Inferior parietal cortex (tissue), 1 donor: Measurements from ENCODE around the gene TMEM69.
"Not testable (repeated sequence)": the region's sequence is repeated elsewhere in the genome, so short reads cannot be mapped to it uniquely, and the experiment has no call there.

Source experiments
- DNase-seq: peaks from one replicate; pipeline ENCODE4 v3.0.0-alpha.2; 2016; ENCODE audit errors: extremely low spot score

Gene TMEM69, protein sequence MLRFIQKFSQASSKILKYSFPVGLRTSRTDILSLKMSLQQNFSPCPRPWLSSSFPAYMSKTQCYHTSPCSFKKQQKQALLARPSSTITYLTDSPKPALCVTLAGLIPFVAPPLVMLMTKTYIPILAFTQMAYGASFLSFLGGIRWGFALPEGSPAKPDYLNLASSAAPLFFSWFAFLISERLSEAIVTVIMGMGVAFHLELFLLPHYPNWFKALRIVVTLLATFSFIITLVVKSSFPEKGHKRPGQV

DNA sequence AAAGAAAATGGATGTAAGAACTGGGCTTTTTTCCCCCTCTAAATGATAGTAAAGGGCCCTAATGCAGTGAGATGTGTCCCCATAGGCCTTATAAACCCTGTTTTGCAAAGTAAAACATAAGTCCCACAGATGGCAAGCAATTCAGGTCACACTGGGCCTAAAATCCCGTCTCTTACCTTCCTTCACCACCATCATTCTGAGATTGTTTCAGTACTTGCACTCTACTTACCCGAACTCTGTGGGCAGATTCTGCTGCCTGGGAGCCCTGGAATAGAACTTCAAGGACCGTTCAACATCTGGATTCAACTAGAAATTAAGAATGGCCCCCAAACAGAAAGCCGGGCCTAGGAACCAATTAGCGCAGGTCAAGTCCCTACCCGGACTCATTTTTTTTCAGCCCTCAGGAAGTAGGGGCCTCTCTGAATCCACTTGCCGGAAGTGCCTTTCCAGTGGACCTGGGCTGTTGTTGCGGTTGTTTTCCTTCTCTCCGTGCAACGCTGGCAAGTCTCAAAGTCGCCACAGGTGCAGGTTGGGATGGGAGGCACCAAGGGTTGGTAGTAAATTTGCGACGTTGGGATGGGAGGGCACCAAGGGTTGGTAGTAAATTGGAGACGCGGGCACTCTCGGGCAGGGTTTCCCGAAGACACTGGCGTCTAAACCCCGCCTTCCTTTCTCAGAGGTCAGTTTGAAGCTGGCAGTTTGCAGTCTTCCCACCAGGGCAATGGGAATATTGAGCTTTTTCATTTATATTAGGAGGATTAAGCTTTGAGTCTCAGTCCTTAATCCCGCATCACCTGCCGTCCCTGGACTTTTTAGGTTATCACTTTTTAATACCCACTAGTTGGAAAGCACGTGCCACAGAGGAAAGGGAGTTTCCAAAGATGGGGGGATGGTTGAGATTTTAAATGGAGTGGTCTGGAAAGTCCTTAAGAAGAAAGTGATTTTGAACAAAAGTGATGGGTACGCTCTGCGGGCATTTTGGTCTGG is at the start of gene TMEM69:
TSS of gene TMEM69 (plus strand) at position 428 of the 987 bp plus-strand sequence. CDS start 2,888 bp downstream, outside the sequence.
- peak; percentile 94 for DNase-seq

DNA sequence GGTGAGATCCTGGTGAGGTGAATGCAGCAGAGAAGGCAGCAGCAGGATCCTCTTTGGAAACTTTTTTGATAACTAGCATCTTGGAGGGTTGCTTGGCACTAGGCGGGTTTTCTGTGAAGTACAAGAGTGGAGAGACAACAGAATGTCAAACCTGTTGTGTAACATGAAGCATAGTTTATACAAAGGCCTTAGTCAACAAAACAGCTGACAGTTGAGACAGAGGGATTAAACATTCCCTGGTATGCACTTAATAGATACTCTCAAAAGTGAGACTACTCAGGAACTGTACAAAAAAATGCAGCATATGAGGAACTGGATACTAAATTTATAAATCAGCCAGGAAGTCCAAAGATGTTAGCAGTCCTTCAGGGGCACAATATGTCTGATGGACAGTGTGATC is 47.7 kb upstream of the TMEM69 start:
- no peak for DNase-seq

DNA sequence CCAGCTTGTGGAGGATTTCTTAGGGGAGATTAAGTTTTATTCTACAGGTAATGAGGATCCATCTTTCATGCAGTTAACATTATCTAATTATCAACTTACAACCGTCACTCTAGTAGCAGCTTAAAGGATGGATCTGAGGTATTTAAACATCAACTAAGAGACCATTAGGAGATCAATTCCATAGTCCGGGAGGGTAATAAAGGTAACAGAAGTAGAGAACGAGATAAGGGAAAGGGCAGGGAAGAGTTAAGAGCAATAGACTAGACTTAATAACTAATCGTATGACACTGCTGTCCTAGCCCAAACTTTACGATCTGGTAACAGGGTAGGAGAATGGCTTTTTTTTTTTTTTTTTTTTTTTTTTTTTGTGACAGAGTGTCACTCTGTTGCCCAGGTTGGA is 44.7 kb upstream of the TMEM69 start:
- DNase-seq, result no peak

DNA sequence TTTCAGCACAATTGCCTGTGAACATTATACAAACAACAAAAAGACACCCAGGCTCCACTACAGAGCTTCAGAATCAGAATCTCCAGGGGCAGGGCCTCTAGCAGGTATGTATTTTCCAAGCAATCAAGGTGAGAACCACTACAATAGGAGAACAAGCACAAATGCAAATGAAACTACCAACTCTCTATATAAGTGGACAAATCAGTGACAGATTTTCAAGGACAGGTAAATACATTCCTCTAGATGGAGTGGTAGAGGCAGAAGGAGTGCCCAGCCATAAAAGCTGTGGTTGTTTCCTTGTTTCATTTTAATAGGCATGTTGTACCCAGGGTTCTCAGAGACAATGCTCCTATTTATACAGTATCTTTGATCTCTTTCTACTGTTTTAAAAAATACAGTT is 44.0 kb upstream of the TMEM69 start:
- DNase-seq, result no peak

DNA sequence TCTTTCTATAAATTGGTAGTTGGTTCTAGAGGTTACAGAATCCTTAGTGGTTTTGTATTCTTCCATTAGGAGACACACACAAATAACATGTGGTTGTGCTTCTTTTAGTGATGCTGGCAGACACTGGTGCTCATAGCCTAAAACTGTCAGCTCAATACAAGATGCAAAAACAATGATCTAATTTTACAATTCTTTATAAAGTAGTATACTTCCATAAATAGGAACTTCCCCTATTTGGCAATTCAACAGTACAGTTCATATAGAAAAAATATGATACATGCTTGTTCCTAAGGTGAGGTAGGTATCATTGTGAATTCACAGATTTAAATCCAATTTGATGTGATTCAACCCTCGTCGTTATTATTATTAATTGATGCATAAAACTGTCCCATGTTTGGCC is 43.3 kb upstream of the TMEM69 start:
- DNase-seq, result no peak

DNA sequence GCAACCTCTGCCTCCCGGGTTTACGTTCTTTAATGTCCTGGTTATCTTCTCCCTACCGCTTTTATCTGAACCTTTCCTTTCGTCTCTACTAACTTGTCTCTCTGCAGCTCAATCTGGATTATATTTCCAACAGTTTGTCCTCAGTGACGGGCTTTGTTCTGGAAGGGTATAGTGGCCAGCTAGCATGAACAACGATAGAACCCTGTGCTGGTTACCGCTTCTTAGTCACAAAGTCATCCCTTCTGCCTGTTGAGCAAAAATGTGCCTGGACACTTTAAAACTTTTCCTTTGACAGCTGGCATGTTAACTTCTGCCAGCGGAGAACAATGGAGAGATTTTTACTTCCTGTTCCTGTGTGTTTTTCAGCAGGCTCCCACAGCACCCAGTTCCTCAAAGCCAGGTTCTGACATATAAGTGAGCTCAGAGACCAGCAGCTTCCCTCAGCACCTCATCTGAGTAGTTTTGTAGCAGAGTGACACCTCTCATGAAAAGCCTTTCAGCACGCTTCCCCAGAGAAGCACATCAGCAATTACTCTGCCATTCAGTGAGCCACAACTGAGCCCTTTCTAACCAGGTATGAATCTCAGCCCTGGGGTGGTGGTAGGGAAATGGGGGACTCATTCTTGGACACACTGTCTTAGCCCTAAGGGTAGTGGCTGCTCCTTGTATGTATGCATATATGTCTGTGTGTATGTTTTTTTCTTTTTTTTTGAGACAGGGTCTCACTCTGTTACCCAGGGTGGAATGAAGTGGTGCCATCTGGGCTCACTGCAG is 40.5 kb upstream of the TMEM69 start:
- DNase-seq, result no peak

DNA sequence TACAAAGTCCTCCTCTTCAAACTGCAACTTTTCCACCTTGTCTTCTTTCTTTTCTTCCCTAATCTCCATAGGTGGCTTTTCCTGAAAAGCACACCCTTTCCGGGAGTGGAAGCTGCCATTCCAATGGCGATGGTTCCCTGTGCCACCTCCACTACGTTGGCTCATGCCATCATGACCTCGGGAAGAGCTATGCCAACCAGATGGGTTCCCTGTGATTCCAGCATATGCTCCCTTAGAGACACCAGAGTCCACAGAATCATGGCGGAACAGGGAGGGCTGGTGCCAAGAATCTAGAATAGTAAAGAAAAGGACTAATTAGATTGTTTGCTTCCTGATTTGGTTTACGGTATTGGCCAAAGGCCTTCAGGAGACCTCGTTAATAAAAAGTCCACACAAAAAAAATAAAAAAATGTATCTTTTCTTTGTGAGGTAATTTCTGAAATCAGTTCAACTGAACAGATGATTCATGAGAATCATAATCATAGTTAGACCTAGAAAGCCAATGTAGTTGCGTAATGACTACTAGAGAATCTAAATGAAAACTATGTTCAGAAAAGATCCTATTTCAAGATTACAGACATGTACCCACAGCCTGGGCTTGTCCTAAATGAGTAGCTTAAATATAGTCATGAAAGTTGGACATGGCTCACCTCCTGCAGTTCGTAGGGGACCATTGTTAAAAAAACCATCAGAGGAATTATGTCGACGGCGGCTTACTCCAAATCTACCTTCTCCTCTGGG is 33.3 kb upstream of the TMEM69 start:
- no peak for DNase-seq

DNA sequence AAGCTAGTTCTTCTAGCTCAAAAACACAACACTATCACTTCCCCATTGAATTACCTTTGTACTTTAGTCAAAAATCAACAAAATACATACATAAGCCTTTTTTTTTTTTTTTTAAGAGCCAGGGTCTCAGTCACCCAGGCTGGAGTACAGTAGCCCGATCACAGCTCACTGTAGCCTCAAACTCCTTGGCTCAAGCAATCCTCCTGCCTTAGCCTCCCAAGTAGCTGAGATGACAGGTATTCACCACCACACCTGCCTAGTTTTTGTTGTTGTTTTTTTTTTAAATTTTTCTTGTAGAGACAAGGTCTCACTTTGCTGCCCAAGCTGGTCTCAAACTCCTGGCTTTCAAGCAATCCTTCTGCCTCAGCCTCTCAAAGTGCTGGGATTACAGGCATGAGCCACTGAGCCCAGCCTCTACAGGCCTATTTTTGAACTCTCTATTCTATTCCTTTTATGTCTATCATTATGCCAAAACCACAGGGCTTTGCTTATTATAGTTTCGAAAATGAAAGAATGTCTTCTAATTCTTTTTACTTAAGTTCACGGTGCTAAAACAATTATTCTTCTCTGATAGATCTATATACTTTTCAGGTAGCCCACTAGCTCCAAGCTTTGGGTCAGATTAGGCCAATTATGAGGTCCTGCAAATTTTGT is 31.3 kb upstream of the TMEM69 start:
- DNase-seq, result no peak

DNA sequence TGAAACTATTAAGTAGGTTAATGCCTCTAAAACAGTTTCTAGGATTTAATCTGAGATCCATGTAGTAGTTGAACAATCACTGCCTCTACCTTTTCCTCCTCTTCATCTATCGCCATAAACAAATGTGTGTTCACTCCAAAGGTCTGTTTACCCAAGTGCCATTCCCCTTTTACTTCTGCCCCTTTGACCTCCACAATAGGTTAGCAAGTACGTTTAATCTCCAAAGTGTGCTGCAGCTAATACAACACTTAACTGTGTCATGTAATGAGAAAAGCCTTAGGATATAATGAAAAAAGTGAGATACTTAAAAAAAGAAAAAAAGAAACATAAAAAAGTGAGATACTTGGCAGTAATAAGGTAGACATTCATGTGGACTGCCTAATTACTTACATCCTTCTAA is 29.8 kb upstream of the TMEM69 start:
- DNase-seq, result no peak

DNA sequence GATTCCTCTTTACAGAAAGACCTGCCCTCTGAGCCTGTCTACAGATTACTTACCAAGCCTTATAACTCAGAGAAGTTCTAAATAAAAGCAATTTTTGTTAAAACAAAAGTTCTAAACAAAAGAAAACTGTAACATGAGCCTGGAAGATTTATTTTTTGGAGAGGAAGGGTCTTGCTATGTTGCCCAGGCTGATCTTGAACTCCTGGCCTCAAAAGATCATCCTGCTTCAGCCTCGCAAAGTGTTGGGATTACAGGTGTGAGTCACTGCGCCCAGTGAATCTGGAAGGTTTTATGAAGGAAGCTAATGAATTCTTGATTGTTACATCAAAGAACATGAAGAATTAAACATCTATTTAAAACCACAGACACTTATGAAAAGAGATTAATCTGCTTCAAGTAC is 28.8 kb upstream of the TMEM69 start:
- no peak for DNase-seq

DNA sequence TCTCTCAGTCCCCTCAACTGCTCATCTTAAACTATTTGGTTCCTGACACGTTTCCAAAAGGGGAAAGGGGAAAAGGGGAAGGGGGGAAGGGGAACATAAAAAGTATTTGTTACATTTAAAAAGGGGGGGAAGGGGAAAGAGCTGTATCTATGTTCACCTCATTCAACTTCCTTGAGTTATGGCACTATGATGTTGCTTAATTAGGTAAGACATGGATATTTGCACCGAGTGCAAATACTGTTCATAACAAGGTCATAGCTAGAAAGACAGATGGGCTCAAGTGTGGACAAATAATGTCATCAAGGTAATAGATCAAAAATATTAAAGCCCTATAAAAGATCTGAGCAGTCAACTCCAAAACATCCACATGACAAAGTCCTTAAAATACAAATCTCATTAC is 27.6 kb upstream of the TMEM69 start:
- DNase-seq, result no peak

DNA sequence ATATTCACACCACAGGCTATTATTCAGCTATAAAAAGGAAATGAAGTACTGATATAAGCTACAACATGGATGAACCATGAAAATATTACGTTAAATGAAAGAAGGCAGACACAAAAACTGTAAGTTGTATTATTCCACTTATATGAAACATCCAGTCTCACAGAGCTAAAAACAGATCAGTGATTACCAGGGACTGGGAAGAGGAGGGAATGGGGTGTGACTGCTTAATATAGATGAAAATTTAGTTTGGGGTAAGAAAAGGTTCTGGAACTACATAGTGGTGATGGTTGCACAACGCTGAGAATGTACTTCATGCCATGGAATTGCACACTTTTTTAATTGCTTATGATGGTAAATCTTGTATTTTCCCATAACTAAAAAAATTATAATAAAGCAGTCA is 21.1 kb upstream of the TMEM69 start:
- no peak for DNase-seq

DNA sequence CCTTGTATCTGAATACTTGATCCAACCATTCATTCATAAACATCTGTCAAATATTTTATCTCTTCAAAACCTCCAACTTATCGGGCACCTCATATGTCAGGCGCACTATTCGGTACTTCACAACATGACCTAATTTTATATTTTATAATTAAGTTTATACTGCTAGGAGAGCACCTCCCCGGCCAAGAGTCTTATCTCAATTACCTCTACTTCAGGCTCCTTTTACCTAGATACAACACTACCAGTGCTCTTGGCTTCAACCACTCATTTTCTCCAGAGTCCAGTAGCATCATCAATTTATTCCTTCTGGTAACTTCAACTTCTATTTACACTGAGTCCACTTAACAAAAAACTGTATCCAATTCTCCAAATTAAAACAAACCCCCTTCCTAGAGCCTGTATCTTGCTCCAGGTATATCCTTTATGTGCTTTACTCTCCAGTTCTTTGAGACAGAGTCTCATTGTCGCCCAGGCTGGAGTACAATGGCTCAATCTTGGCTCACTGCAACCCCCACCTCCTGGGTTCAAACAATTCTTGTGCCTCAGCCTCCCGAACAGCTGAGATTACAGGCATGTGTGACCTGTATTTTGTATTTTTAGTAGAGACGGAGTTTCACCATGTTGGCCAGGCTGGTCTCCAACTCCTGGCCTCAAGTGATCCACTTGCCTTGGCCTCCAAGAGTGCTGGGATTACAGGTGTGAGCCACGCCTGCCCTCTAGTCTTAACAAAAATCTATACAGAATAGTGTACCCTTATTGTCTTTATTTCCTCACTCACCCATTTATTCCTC is 20.5 kb upstream of the TMEM69 start:
- DNase-seq, result no peak

DNA sequence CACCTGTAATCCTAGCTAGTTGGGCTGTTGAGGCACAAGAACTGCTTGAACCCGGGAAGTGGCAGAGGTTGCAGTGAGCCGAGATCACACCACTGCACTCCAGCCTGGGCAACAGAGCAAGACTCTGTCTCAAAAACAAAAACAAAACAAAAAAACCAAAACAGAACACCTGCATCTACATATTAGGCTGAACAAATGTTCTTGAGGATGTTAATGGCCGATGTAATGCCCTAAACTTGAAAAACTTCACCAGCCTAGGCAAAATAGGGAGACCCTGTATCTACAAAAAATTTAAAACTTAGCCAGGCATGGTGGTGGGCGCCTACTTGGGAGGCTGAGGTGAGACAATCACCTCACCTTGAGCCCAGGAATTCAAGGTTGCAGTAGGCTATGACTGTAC is 19.5 kb upstream of the TMEM69 start:
- DNase-seq, result no peak

DNA sequence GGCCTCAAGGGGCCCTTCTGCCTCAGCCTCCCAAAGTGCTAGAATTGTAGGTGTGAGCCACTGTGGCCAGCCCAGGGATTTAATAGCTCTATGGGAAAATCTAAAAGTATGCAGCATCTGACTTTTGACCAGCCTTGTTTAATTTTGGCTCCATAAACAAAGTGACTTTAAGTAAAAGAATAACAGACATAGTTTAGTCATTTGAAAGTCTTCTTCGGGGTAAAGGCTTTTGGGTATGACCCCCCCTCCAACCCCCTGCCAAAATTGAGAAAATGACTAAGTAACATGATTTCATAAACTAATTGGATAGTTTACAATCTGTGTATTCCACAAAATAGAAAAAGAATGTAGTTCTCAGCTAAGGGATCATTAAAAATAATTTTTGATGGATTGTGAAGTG is 18.6 kb upstream of the TMEM69 start:
- no peak for DNase-seq

DNA sequence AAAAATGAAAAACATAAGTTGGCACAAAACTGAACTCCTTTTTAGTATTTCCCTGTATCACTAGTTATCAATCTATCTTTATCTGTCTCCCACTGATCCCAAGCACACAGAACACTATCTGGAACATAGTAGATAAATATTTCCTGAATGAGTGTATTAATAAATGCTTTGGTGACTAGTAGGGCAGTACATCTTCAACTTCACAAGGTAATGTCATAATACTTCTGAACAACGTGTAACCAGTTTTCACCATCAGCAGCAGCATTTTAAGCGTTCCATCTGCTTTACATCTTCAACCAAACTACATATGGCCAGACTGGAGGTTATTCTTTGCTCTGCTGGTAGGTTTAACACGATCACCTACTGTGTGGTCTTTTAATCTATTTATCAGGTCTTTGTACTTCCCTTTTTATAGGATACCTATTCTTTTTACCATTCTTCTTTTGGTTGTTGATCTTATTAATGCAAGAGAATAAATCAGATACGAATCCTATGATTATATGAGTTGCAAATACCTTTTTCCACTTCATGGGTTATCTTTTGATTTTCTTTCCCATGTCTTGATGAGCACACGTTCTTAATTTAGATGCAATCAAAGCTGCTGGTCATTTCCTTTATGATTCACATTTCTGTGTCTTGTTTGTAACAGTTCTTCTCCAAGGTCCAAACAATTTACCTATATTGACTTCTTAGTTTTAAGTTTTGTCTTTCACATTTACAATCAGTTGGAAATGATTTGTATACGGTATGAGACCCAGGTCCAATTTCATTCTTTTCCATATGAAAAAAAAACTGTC is 17.9 kb upstream of the TMEM69 start:
- DNase-seq, result no peak

DNA sequence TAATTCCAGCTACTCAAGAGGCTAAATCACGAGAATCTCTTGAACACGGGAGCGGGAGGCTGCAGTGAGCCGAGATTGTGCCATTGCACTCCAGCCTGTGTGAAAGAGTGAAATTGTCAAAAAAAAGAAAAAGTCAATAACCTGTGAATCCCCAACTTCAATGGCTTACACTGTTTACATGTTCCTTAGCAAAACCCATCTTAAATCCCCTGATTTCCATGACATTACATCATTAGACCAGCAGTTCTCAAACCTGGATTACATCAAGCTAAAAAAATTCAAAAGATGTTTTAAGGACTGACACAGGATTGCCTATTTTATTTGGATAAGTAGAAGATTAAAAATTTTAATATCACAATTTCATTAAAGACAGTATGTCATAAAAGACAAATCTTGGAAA is 14.0 kb upstream of the TMEM69 start:
- DNase-seq, result no peak

DNA sequence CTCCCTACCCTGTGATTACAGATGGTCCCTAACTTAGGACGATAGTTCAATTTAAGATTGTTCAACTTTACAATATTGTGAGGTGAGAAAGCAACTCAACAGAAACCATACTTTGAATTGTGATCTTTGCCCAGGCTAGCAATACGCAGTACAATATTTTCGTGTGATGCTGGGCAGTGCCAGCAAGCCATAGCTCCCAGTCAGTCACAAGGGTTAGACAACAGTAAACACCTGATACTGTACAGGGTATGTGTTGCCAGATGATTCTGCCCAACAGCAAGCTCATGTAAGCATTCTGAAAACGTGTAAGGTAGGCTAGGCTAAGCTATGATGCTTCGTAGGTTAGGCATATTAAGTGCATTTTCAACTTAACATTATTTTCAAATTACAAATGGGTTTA is 13.5 kb upstream of the TMEM69 start:
- no peak for DNase-seq

DNA sequence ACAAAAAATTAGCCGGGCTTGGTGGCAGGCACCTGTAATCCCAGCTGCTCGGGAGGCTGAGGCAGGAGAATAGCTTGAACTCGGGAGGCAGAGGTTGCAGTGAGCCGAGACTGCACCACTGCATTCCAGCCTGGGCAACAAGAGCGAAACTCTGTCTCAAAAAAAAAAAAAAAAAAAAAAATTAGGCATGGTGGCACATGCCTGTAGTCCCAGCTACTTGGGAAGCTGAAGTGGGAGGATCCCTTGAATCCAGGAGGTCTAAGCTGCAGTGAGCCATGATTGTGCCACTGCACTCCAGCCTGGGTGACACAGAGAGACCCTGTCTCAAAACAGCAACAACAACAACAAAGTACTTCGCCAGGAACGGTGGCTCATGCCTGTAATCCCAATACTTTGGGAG is 11.4 kb upstream of the TMEM69 start:
- not testable (repeated sequence) for DNase-seq
